ENCODE measurements around the gene FAM13C. TPM values are rescaled to one million over a fixed set of nuclear protein-coding genes. Genes with fewer than 3 reads are reported as not detected.

Gene FAM13C
- total and polyA plus RNA-seq, 2 of the 13 experiments (the other 11 are each of a cell fraction or from before 2014, with no cell fraction given), result 0.07 to 0.26 TPM

- POLR2A ChIA-PET, result no interaction called here
- no peak for TF ChIP-seq ZNF740 (CRISPR knock-in tag; IDR thresholded peaks at IDR 0.05)
- no peak for TF ChIP-seq ZNF614 (CRISPR knock-in tag; IDR thresholded peaks at IDR 0.05; ENCODE audit: borderline replicate concordance)
- no peak for TF ChIP-seq KIAA2018 (CRISPR knock-in tag; IDR thresholded peaks at IDR 0.05; ENCODE audit: borderline replicate concordance)
- TF ChIP-seq TRIM24 (CRISPR knock-in tag; IDR thresholded peaks at IDR 0.05), result no peak
- no peak for TF ChIP-seq SMC3 (IDR thresholded peaks at IDR 0.05; ENCODE audit: low read length)
- no peak for TF ChIP-seq ZBTB25 (CRISPR knock-in tag; IDR thresholded peaks at IDR 0.05)
- TF ChIP-seq MED13 (CRISPR knock-in tag; IDR thresholded peaks at IDR 0.05), result no peak
- TF ChIP-seq SRSF1 (optimal IDR thresholded peaks at IDR 0.05; ENCODE audit: low read depth, low read length), result no peak
- no peak for TF ChIP-seq HNRNPK (IDR thresholded peaks at IDR 0.05; ENCODE audit: low read depth, low read length, poor library complexity, severe bottlenecking)
- TF ChIP-seq HNRNPH1 (optimal IDR thresholded peaks at IDR 0.05; ENCODE audit: low read depth, low read length), result no peak
- no peak for TF ChIP-seq BATF2 (CRISPR knock-in tag; IDR thresholded peaks at IDR 0.05)
- TF ChIP-seq ZNF207 (IDR thresholded peaks at IDR 0.05; ENCODE audit: borderline replicate concordance), result no peak
- no peak for TF ChIP-seq NBN (conservative IDR thresholded peaks at IDR 0.05)
- no peaks in the 10 kb centered on the region for H3K27me3 ChIP-seq (ENCODE audit: control insufficient read depth in 1 of 2, insufficient read depth in 2 of 2, low read length in 2 of 2)
- no peaks in the 10 kb centered on the region for H3K79me2 ChIP-seq (ENCODE audit: insufficient read depth, low read length)
- no peak overlapping the region for H2AFZ ChIP-seq (ENCODE audit: low read length)
- no peak overlapping the region for H3K4me3 ChIP-seq (replicated peaks in 1 of 3; ENCODE audit: insufficient read depth in 1 of 3, low read depth in 2 of 3, low read length in 3 of 3)
- no peaks in the 10 kb centered on the region for H4K20me1 ChIP-seq (ENCODE audit: insufficient read depth, low read length)
- CTCF ChIA-PET (ENCODE audit: low intra/inter-chr PET ratio, low total read pairs), result no interaction called here
- intact Hi-C loops (cut with micrococcal nuclease; ENCODE audit: unreplicated experiment), result no loop called here
- no peaks in the 10 kb centered on the region for H3K36me3 ChIP-seq (replicated peaks in 1 of 2; ENCODE audit: control insufficient read depth in 1 of 2, insufficient read depth in 2 of 2, low read length in 2 of 2)
- in situ Hi-C loops (cut with HindIII; ENCODE audit: extremely low pct_ligation_motif_present, low pct_unique_long_range_greater_than_20kb), result no loop called here
- H3K9me3 ChIP-seq (ENCODE audit: low read length), result no peaks in the 10 kb centered on the region
- H3K9ac ChIP-seq (ENCODE audit: insufficient read depth, low read depth, low read length), result no peak overlapping the region
- no TSS peak for BruUV-seq (replicated peaks)
- WGBS (ENCODE audit: low lambda C conversion rate), result 84% methylated on average over 4 of the region's 4 CpGs
- no peak for ATAC-seq
- DNase-seq (ENCODE audit: low spot score), result no peak
- H3K4me2 ChIP-seq (ENCODE audit: low read depth, low read length), result no peak overlapping the region
- H3K4me1 ChIP-seq (ENCODE audit: insufficient read depth, low read length), result no peaks in the 10 kb centered on the region
- no peak for FAIRE-seq
- no peak overlapping the region for H3K27ac ChIP-seq (ENCODE audit: extremely low read length, insufficient read depth, low read length)
Measured at GRCh38 chr10:59285848-59286247, 76.5 kb downstream of the FAM13C start.

Data from HepG2 (cell line).